Measurements from ENCODE around the gene ZNF444. TPM values are rescaled to one million over a fixed set of nuclear protein-coding genes. Genes with fewer than 3 reads are reported as not detected.

The ZNF444 gene
- total and polyA plus RNA-seq, 2 of the 8 experiments (the other 6 are each of a cell fraction or from before 2014, with no cell fraction given) = 49.5 to 54.5 TPM

DNA sequence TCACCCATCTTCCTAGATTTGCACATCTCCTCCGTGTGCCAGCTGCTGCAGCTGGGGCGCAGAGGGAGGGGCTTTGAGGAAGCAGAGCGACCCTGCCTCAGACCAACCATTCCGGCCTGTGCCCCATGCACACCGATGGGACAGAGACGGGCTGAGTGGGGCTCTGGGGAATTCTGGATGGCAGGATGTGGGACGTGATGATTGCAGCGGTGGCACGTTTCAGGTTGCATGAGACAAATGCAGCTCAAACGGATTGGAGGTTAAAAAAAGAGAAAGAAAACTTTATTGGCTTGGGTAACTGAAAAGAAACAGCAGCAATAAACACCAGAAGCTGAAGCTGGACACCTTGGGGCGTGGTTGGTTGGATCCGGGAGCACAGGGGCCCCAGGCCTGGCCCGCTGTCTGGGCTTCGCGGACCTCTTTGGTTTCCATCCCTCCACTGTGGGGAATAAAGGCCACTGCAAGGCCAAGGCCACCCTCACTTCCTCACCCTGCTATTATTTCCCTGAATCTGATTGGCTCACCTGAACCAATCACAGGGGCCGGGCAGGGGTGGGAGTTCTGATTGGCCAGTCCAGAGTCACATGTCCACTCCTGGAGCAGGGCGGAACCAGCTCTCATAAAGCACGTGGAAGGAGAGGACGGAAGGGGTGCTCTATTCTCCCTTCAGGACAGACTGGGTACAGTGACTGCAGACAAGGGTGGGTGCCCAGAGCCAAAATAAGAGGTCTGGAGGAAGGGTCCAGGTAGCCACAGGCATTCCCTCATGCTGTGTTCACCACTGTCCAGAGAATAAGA, 13.9 kb upstream of the ZNF444 start (continued):
- TF ChIP-seq EGR1 (IDR thresholded peaks at IDR 0.05; ENCODE audit: borderline replicate concordance, low read depth, low read length) (no peak), TAF1 (IDR thresholded peaks at IDR 0.05; ENCODE audit: low read depth, low read length) (no peak), FOSL1 (IDR thresholded peaks at IDR 0.05; ENCODE audit: insufficient read depth, low read depth, low read length) (no peak), HDAC2 (IDR thresholded peaks at IDR 0.05; ENCODE audit: borderline replicate concordance in 1 of 2, low read depth in 2 of 2, low read length in 2 of 2) (no peak), ATF3 (IDR thresholded peaks at IDR 0.05; ENCODE audit: insufficient read depth, low read depth, low read length) (no peak), KDM1A (IDR thresholded peaks at IDR 0.05; ENCODE audit: borderline replicate concordance, low read length) (no peak), USF2 (IDR thresholded peaks at IDR 0.05; ENCODE audit: low read length) (peak; percentile 63), SUZ12 (IDR thresholded peaks at IDR 0.05; ENCODE audit: low read length) (no peak), SP1 (IDR thresholded peaks at IDR 0.05; ENCODE audit: low read depth, low read length) (no peak), PHF8 (conservative IDR thresholded peaks at IDR 0.05; ENCODE audit: low read depth, low read length) (no peak), CEBPB (IDR thresholded peaks at IDR 0.05; ENCODE audit: low read depth, low read length) (no peak), CBX5 (IDR thresholded peaks at IDR 0.05; ENCODE audit: low read depth, low read length) (no peak), POU5F1 (IDR thresholded peaks at IDR 0.05; ENCODE audit: low read depth, low read length) (no peak)

Data from H1 (cell line).